H1 (cell line): Measurements from ENCODE around the gene KRTDAP. TPM values are rescaled to one million over a fixed set of nuclear protein-coding genes. Genes with fewer than 3 reads are reported as not detected.

ENCODE experiments used
- FOSL1 ChIP-seq: IDR thresholded peaks from 2 replicates; pipeline ENCODE4 v1.6.1; 2011; ENCODE audit warnings: mild to moderate bottlenecking, low read depth, low read length, moderate library complexity; ENCODE audit not compliant: insufficient read depth
- polyA plus RNA-seq, 7 experiments: library from polyadenylated mRNA; depleted of rRNA in 3 of 7; stranded (reverse) in 5 of 7; unstranded in 2 of 7; fragments of >200 nt in 5 of 7; fragments of 200-250 nt in 2 of 7; gene quantifications; 1 replicate in 5 of 7; 2 replicates in 1 of 7; 4 replicates in 1 of 7; pipeline versions ENCODE4 v1.2.1 to v1.2.3, GENCODE V29; 2011 to 2013; ENCODE audit warnings: missing spikeins in 2 of 7, mixed read lengths in 2 of 7
- total RNA-seq: library from RNA; stranded (reverse); fragmentation: NEBNext Ultra II Directional; extraction: Animal tissue kit (Norgen Biotek cat#: 25700); gene quantifications from 2 replicates; pipeline ENCODE4 v1.2.1, GENCODE V29; 2021

The KRTDAP gene
- total and polyA plus RNA-seq, 2 of the 8 experiments (the other 6 are each of a cell fraction or from before 2014, with no cell fraction given), result 0.69 to 0.88 TPM

GRCh38 chr19:35458192-35458591, 32.1 kb downstream of the KRTDAP start (continued):
- TF ChIP-seq FOSL1, result no peak
